SK-N-SH (cell line): Measurements from ENCODE around the gene MTF2. TPM values are rescaled to one million over a fixed set of nuclear protein-coding genes. Genes with fewer than 3 reads are reported as not detected.
"Not testable (repeated sequence)": the region's sequence is repeated elsewhere in the genome, so short reads cannot be mapped to it uniquely, and the experiment has no call there.

Experiments
- CTCF ChIA-PET: fragments of 300-600, 350-600 bp; formaldehyde crosslinking; extraction: SDS; loops from one replicate; lab custom pipeline; 2021; lab: Yijun Ruan, JAX
- POLR2A ChIA-PET: fragments of 350-600 bp; sonication (Branson Sonifier 250); formaldehyde crosslinking; extraction: SDS; loops from one replicate; lab custom pipeline; 2020; ENCODE audit warnings: antibody characterized with exemption, inconsistent platforms; lab: Yijun Ruan, JAX
- DNase-seq: peaks from one replicate; pipeline ENCODE4 v3.0.0; 2012
- H2AFZ ChIP-seq: fragments of 200-600 bp; sonication (generic); 2 replicates; pipeline ENCODE4 v1.8.1; 2016; ENCODE audit warnings: antibody characterized with exemption, mild to moderate bottlenecking, low read depth
- H3F3A ChIP-seq: fragments of 200-600 bp; sonication (generic); replicated peaks from 2 replicates; pipeline ENCODE3; 2016; ENCODE audit warnings: antibody characterized with exemption, mild to moderate bottlenecking; ENCODE audit not compliant: insufficient read depth
- H3K27ac ChIP-seq, 2 experiments: fragments of 200-500 bp in 1 of 2; fragments of 200-600 bp in 1 of 2; sonication (Bioruptor generic) in 1 of 2; sonication (generic), shearing (Covaris generic) in 1 of 2; 2 replicates each; pipeline versions ENCODE4 v1.5.1 to v1.6.1; 2014 to 2016; ENCODE audit warnings: low read depth in 2 of 2, inconsistent platforms in 1 of 2, low read length in 1 of 2, mild to moderate bottlenecking in 1 of 2, mixed read lengths in 1 of 2
- H3K27me3 ChIP-seq: fragments of 200-600 bp; sonication (generic), shearing (Covaris generic); 2 replicates; pipeline ENCODE4 v1.6.1; 2016; ENCODE audit warnings: mixed run types; ENCODE audit not compliant: insufficient read depth
- H3K36me3 ChIP-seq, 2 experiments: fragments of 200-500 bp in 1 of 2; fragments of 200-600 bp in 1 of 2; sonication (Bioruptor generic) in 1 of 2; sonication (generic) in 1 of 2; replicated peaks in 1 of 2; 2 replicates each; pipeline versions ENCODE3 to v1.5.1; 2014 to 2016; ENCODE audit warnings: low read length in 1 of 2, mild to moderate bottlenecking in 1 of 2; ENCODE audit not compliant: insufficient read depth in 2 of 2, control insufficient read depth in 1 of 2
- H3K4me1 ChIP-seq, 2 experiments: fragments of 200-500 bp in 1 of 2; fragments of 200-600 bp in 1 of 2; sonication (Bioruptor generic) in 1 of 2; sonication (generic), shearing (Covaris generic) in 1 of 2; 2 replicates each; pipeline versions ENCODE4 v1.5.1 to v1.6.1; 2014 to 2016; ENCODE audit warnings: low read depth in 1 of 2, low read length in 1 of 2, mixed run types in 1 of 2; ENCODE audit not compliant: insufficient read depth in 2 of 2, control insufficient read depth in 1 of 2
- H3K4me2 ChIP-seq: fragments of 200-600 bp; sonication (generic), shearing (Covaris generic); 2 replicates; pipeline ENCODE4 v1.6.1; 2017; ENCODE audit warnings: mixed run types
- H3K4me3 ChIP-seq, 2 experiments: fragments of 200-500 bp in 1 of 2; fragments of 200-600 bp in 1 of 2; sonication (Bioruptor generic) in 1 of 2; sonication (generic), shearing (Covaris generic) in 1 of 2; 2 replicates each; pipeline versions ENCODE4 v1.5.1 to v1.8.1; 2014 to 2016; ENCODE audit warnings: low read depth in 2 of 2, inconsistent platforms in 1 of 2, low read length in 1 of 2, mild to moderate bottlenecking in 1 of 2, mixed read lengths in 1 of 2, moderate library complexity in 1 of 2
- H3K79me2 ChIP-seq: fragments of 200-600 bp; sonication (generic); 2 replicates; pipeline ENCODE4 v1.8.1; 2017; ENCODE audit warnings: mild to moderate bottlenecking; ENCODE audit not compliant: insufficient read depth
- H3K9ac ChIP-seq: fragments of 200-600 bp; sonication (generic); 2 replicates; pipeline ENCODE4 v1.6.1; 2017; ENCODE audit warnings: mixed run types
- H3K9me2 ChIP-seq: fragments of 200-600 bp; sonication (generic); 2 replicates; pipeline ENCODE4 v1.6.1; 2017; ENCODE audit warnings: mixed run types
- H3K9me3 ChIP-seq: fragments of 200-600 bp; sonication (generic); 2 replicates; pipeline ENCODE4 v1.6.1; 2017; ENCODE audit warnings: mixed run types, mild to moderate bottlenecking, moderate library complexity
- H4K20me1 ChIP-seq: fragments of 200-600 bp; sonication (generic); 2 replicates; pipeline ENCODE4 v1.6.1; 2017; ENCODE audit warnings: mild to moderate bottlenecking, mixed run types; ENCODE audit not compliant: insufficient read depth
- CTCF ChIP-seq: fragments of 200-600 bp; sonication (generic); IDR thresholded peaks from 2 replicates; pipeline ENCODE4 v1.6.1; 2017; ENCODE audit warnings: antibody characterized with exemption, mild to moderate bottlenecking, moderate library complexity
- ELF1 ChIP-seq: IDR thresholded peaks from 2 replicates; pipeline ENCODE4 v1.4.0; 2012
- FOXM1 ChIP-seq: IDR thresholded peaks from 2 replicates; pipeline ENCODE4 v1.4.0; 2012; ENCODE audit warnings: low read depth, mild to moderate bottlenecking
- GABPA ChIP-seq: IDR thresholded peaks from 2 replicates; pipeline ENCODE4 v1.4.0; 2012; ENCODE audit warnings: low read depth, mild to moderate bottlenecking
- IRF3 ChIP-seq: fragments of 150-350 bp; IDR thresholded peaks from 2 replicates; pipeline ENCODE4 v1.6.1; 2016; ENCODE audit warnings: mild to moderate bottlenecking, low read depth, low read length
- MXI1 ChIP-seq: IDR thresholded peaks from 2 replicates; pipeline ENCODE4 v1.6.1; 2012; ENCODE audit warnings: mild to moderate bottlenecking, low read depth, low read length, improper control_type of control experiment
- NRF1 ChIP-seq: IDR thresholded peaks from 2 replicates; pipeline ENCODE4 v1.6.1; 2012; ENCODE audit warnings: low read depth, mild to moderate bottlenecking, low read length
- TCF12 ChIP-seq: IDR thresholded peaks from 2 replicates; pipeline ENCODE4 v1.4.0; 2012
- TEAD4 ChIP-seq: IDR thresholded peaks from 2 replicates; pipeline ENCODE4 v1.4.0; 2012; ENCODE audit warnings: mild to moderate bottlenecking, borderline replicate concordance; ENCODE audit not compliant: insufficient read depth
- USF1 ChIP-seq: IDR thresholded peaks from 2 replicates; pipeline ENCODE4 v1.4.0; 2012; ENCODE audit warnings: low read depth, borderline replicate concordance
- WGBS: methylation state at CpG from one replicate; pipeline ENCODE4 v1.1.6; 2017; ENCODE audit warnings: low lambda C conversion rate; 5-methylcytosine and 5-hydroxymethylcytosine counted together
- polyA plus RNA-seq, 3 experiments: library from polyadenylated mRNA; depleted of rRNA; stranded (reverse); fragments of >200 nt; gene quantifications; 2 replicates each; pipeline ENCODE4 v1.2.3, GENCODE V29; 2012

The MTF2 gene
- polyA plus RNA-seq, 1 of the 3 experiments (the other 2 are of a cell fraction) = 11.9 TPM

GRCh38 chr1:93171549-93172034, 92.5 kb downstream of the MTF2 start:
- H3K9ac ChIP-seq = no peak overlapping the region
- 90% methylated on average over 1 of the region's 1 CpG for WGBS
- DNase-seq = no peak
- no peak overlapping the region for H3K27ac ChIP-seq
- peaks cover 48% of the 10 kb centered on the region for H4K20me1 ChIP-seq
- H3K4me3 ChIP-seq = no peak overlapping the region
- H3K9me2 ChIP-seq = no peaks in the 10 kb centered on the region
- TF ChIP-seq USF1 (no peak), GABPA (no peak), ELF1 (no peak), CTCF (no peak), FOXM1 (no peak), NRF1 (no peak), MXI1 (no peak), IRF3 (no peak)
- H3K36me3 ChIP-seq = peaks cover 3 to 29% of the 10 kb centered on the region in 2 experiments
- H3K9me3 ChIP-seq = 0 out of 2 replicates have a peak, but pooled peaks cover 11% of the 10 kb centered on the region
- peaks cover 99% of the 10 kb centered on the region for H3K79me2 ChIP-seq
- no peak overlapping the region for H2AFZ ChIP-seq
- H3K4me2 ChIP-seq = no peak overlapping the region
- CTCF ChIA-PET = no interaction called here
- peaks cover 6% of the 10 kb centered on the region for H3F3A ChIP-seq
- no peaks in the 10 kb centered on the region for H3K27me3 ChIP-seq
- peaks cover 0 to 21% of the 10 kb centered on the region in 2 experiments; a peak in 1 of 4 replicates for H3K4me1 ChIP-seq
- POLR2A ChIA-PET = no interaction called here

GRCh38 chr1:93172778-93173177, 93.7 kb downstream of the MTF2 start:
- Histone ChIP-seq H4K20me1 (peaks cover 59% of the 10 kb centered on the region), H3K27ac (peak overlapping the region in 1 of 2 experiments; percentile 8; a peak in 1 of 4 replicates), H3K27me3 (no peaks in the 10 kb centered on the region), H3K36me3 (peaks cover 3 to 26% of the 10 kb centered on the region in 2 experiments), H3K9me3 (0 out of 2 replicates have a peak, but pooled peaks cover 4% of the 10 kb centered on the region), H3K4me2 (peak overlapping the region; percentile 5; the same call in 1 of the 2 replicates), H3K79me2 (peaks cover 99% of the 10 kb centered on the region), H3K4me1 (peaks cover 0 to 21% of the 10 kb centered on the region in 2 experiments; a peak in 1 of 4 replicates), H3K9ac (no peak overlapping the region), H3F3A (peaks cover 6% of the 10 kb centered on the region), H3K4me3 (no peak overlapping the region), H2AFZ (no peak overlapping the region), H3K9me2 (no peaks in the 10 kb centered on the region)
- TF ChIP-seq ELF1 = no peak
- peak; percentile 55 for TF ChIP-seq TCF12
- TF ChIP-seq TEAD4 = 0 out of 2 replicates have a peak, but pooled peaks have one; percentile 29
- CTCF ChIA-PET = interaction anchor here (0.6 kb wide), 1 partner anchor 178 kb away, joined by 3 read pairs; no protein-coding TSS in a partner anchor
- POLR2A ChIA-PET = no interaction called here
- WGBS = 13% methylated on average over 1 of the region's 1 CpG
- DNase-seq = no peak

- DNase-seq, POLR2A ChIA-PET, H3K27ac ChIP-seq, H3K9me2 ChIP-seq, H3K4me3 ChIP-seq, H3K9me3 ChIP-seq, H2AFZ ChIP-seq, H3K27me3 ChIP-seq, CTCF ChIA-PET, H3K9ac ChIP-seq, H3K4me2 ChIP-seq: not testable (repeated sequence)
- Histone ChIP-seq H3K4me1 (peaks cover 3 to 21% of the 10 kb centered on the region in 2 experiments; a peak in 2 of 4 replicates), H4K20me1 (peaks cover 68% of the 10 kb centered on the region), H3F3A (peaks cover 12% of the 10 kb centered on the region), H3K79me2 (peaks cover 99% of the 10 kb centered on the region), H3K36me3 (peaks cover 3 to 22% of the 10 kb centered on the region in 2 experiments)
- WGBS = 97% methylated on average over 3 of the region's 3 CpGs
These were observed 95.6 kb downstream of the MTF2 start for GRCh38 chr1:93174638-93175037.
